Fibroblast of lung (primary cell): ENCODE data around the gene KL. TPM values are rescaled to one million over a fixed set of nuclear protein-coding genes. Genes with fewer than 3 reads are reported as not detected.

Source experiments
- DNase-seq, 2 donors: peaks; one replicate each; pipeline versions ENCODE4 v3.0.0 to v3.0.0-alpha.2; 2010; ENCODE audit warnings: low read depth in 2 of 2
- H2AFZ ChIP-seq: 2 replicates; pipeline ENCODE4 v1.5.1; 2012; ENCODE audit warnings: low read length, control low read depth, inconsistent platforms
- H3K27ac ChIP-seq: 2 replicates; pipeline ENCODE4 v1.5.1; 2011; ENCODE audit warnings: low read length, control low read depth; ENCODE audit not compliant: insufficient read depth
- H3K27me3 ChIP-seq: 2 replicates; pipeline ENCODE4 v1.5.1; 2011; ENCODE audit warnings: mild to moderate bottlenecking, low read length; ENCODE audit not compliant: control insufficient read depth, insufficient read depth
- H3K36me3 ChIP-seq: 2 replicates; pipeline ENCODE4 v1.5.1; 2011; ENCODE audit warnings: low read length; ENCODE audit not compliant: control insufficient read depth, insufficient read depth
- H3K4me1 ChIP-seq: 2 replicates; pipeline ENCODE4 v1.5.1; 2011; ENCODE audit warnings: low read length; ENCODE audit not compliant: control insufficient read depth, insufficient read depth; ENCODE audit errors: extremely low read depth
- H3K4me2 ChIP-seq: 2 replicates; pipeline ENCODE4 v1.5.1; 2011; ENCODE audit warnings: low read length, control low read depth; ENCODE audit not compliant: insufficient read depth; ENCODE audit errors: extremely low read depth
- H3K4me3 ChIP-seq, 4 experiments: fragments of 200-600 bp in 1 of 4; sonication (generic) in 1 of 4; replicated peaks in 1 of 4; 2 replicates each; pipeline ENCODE4 v1.5.1; 2011 to 2016; ENCODE audit warnings: low read length in 4 of 4, low read depth in 3 of 4, mild to moderate bottlenecking in 3 of 4, control low read depth in 2 of 4, inconsistent platforms in 1 of 4, mixed read lengths in 1 of 4; ENCODE audit not compliant: insufficient read depth in 1 of 4; ENCODE audit errors: control extremely low read depth in 1 of 4
- H3K79me2 ChIP-seq: 2 replicates; pipeline ENCODE4 v1.5.1; 2012; ENCODE audit warnings: mild to moderate bottlenecking, low read length, inconsistent platforms; ENCODE audit not compliant: control insufficient read depth, insufficient read depth
- H3K9ac ChIP-seq: 2 replicates; pipeline ENCODE4 v1.5.1; 2011; ENCODE audit warnings: mild to moderate bottlenecking, low read length, control low read depth; ENCODE audit not compliant: insufficient read depth
- H3K9me3 ChIP-seq: 2 replicates; pipeline ENCODE4 v1.5.1; 2012; ENCODE audit warnings: low read depth, low read length; ENCODE audit not compliant: control insufficient read depth, insufficient read depth
- H4K20me1 ChIP-seq: 2 replicates; pipeline ENCODE4 v1.5.1; 2011; ENCODE audit warnings: low read length; ENCODE audit not compliant: control insufficient read depth, insufficient read depth; ENCODE audit errors: extremely low read depth
- EZH2 ChIP-seq: IDR thresholded peaks from 2 replicates; pipeline ENCODE4 v1.5.1; 2012; ENCODE audit warnings: low read length, control low read depth, mild to moderate bottlenecking; ENCODE audit errors: missing control alignments
- polyA plus RNA-seq, 2 donors: library from polyadenylated mRNA; depleted of rRNA in 1 of 2; stranded (reverse) in 1 of 2; unstranded in 1 of 2; fragments of >200 nt; gene quantifications; 2 replicates each; pipeline ENCODE4 v1.2.1, GENCODE V29; 2011 to 2012; ENCODE audit warnings: missing spikeins in 1 of 2
- total RNA-seq: library from RNA; depleted of rRNA; stranded (reverse); fragments of >200 nt; gene quantifications from 2 replicates; pipeline ENCODE4 v1.2.1, GENCODE V29; 2014
- TF ChIP-seq, protein P1 (sequence below), 2 donors: IDR thresholded peaks in 1 of 2; conservative IDR thresholded peaks in 1 of 2; 1 replicate in 1 of 2; 2 replicates in 1 of 2; pipeline ENCODE4 v1.5.1; 2011 to 2012; ENCODE audit warnings: low read length in 2 of 2, control low read depth in 1 of 2, inconsistent platforms in 1 of 2, low read depth in 1 of 2, mild to moderate bottlenecking in 1 of 2

KL gene
- total and polyA plus RNA-seq, 2 donors (not counting 1 experiment from before 2014, with no cell fraction given) = 0.17 TPM; not detected in 1

DNA sequence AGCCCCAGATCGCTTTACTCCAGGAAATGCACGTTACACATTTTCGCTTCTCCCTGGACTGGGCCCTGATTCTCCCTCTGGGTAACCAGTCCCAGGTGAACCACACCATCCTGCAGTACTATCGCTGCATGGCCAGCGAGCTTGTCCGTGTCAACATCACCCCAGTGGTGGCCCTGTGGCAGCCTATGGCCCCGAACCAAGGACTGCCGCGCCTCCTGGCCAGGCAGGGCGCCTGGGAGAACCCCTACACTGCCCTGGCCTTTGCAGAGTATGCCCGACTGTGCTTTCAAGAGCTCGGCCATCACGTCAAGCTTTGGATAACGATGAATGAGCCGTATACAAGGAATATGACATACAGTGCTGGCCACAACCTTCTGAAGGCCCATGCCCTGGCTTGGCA is 44.6 kb downstream of the KL start:
- Histone ChIP-seq H3K79me2 (no peaks in the 10 kb centered on the region), H3K9me3 (no peaks in the 10 kb centered on the region), H3K36me3 (no peaks in the 10 kb centered on the region), H2AFZ (no peak overlapping the region), H3K4me1 (no peaks in the 10 kb centered on the region), H3K9ac (no peak overlapping the region), H4K20me1 (no peaks in the 10 kb centered on the region), H3K27me3 (no peaks in the 10 kb centered on the region), H3K4me2 (no peak overlapping the region), H3K4me3 (no peak overlapping the region), H3K27ac (no peak overlapping the region)
- no peak for TF ChIP-seq EZH2
- DNase-seq = no peak

DNA sequence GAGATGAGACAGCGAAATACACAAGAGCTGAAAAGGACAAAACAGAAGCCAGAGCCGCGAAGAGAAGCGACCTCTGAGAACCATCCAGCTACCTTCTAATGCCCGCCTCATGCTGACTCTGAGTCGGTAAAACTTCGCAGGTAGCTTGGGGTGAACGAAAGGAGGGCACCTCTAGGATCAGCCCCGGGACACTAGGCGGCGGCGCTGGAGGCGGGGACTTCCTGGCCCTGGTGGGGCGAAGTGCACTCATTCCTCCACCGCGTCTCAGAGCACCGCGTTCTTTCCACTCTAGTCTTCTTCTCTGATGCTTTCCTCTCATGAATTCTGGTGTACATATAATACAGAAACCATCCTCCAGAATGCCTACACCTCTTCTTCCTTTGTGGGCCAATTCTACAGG is 50.1 kb downstream of the KL start:
- no peaks in the 10 kb centered on the region for H3K9me3 ChIP-seq
- no peaks in the 10 kb centered on the region for H3K79me2 ChIP-seq
- no peak overlapping the region for H3K4me2 ChIP-seq
- no peaks in the 10 kb centered on the region for H4K20me1 ChIP-seq
- no peaks in the 10 kb centered on the region for H3K36me3 ChIP-seq
- TF ChIP-seq, protein P1, sequence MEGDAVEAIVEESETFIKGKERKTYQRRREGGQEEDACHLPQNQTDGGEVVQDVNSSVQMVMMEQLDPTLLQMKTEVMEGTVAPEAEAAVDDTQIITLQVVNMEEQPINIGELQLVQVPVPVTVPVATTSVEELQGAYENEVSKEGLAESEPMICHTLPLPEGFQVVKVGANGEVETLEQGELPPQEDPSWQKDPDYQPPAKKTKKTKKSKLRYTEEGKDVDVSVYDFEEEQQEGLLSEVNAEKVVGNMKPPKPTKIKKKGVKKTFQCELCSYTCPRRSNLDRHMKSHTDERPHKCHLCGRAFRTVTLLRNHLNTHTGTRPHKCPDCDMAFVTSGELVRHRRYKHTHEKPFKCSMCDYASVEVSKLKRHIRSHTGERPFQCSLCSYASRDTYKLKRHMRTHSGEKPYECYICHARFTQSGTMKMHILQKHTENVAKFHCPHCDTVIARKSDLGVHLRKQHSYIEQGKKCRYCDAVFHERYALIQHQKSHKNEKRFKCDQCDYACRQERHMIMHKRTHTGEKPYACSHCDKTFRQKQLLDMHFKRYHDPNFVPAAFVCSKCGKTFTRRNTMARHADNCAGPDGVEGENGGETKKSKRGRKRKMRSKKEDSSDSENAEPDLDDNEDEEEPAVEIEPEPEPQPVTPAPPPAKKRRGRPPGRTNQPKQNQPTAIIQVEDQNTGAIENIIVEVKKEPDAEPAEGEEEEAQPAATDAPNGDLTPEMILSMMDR (conservative IDR thresholded peaks at IDR 0.05 in 1 of 2, IDR thresholded peaks at IDR 0.05 in 1 of 2; ENCODE audit: low read depth in 1 of 2, low read length in 2 of 2) = no peak
- no peak for TF ChIP-seq EZH2
- no peak for DNase-seq
- H3K27ac ChIP-seq = no peak overlapping the region
- H3K4me1 ChIP-seq = no peaks in the 10 kb centered on the region
- no peaks in the 10 kb centered on the region for H3K27me3 ChIP-seq
- no peak overlapping the region for H3K4me3 ChIP-seq
- no peak overlapping the region for H2AFZ ChIP-seq
- H3K9ac ChIP-seq = no peak overlapping the region

DNA sequence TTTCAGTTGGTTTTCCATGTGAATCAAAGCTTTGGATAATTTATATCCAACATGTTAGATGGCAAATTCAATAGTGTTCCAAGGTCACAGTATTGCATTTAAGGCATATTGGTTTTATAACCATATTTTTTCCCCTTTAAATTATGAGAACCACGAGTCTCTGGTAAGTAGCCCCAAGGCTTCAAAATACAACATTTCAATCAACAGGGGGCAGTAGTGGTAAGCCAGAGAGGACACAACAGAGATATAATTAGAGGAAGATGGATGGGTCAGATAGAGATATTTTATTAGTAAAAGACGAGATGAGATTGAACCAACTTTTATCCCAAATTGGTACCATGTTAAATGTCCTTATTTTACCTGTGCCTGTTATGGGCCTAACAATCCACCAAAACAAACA is 53.1 kb downstream of the KL start:
- DNase-seq = peak in 1 of 2 donors; percentile 28
- H2AFZ ChIP-seq = no peak overlapping the region
- no peaks in the 10 kb centered on the region for H3K79me2 ChIP-seq
- H3K4me3 ChIP-seq = no peak overlapping the region
- H3K27ac ChIP-seq = no peak overlapping the region
- no peaks in the 10 kb centered on the region for H3K36me3 ChIP-seq
- H3K27me3 ChIP-seq = no peaks in the 10 kb centered on the region
- H3K4me1 ChIP-seq = no peaks in the 10 kb centered on the region
- H4K20me1 ChIP-seq = no peaks in the 10 kb centered on the region
- H3K9ac ChIP-seq = no peak overlapping the region
- H3K4me2 ChIP-seq = no peak overlapping the region
- H3K9me3 ChIP-seq = no peaks in the 10 kb centered on the region
- TF ChIP-seq EZH2 = no peak
- TF ChIP-seq, protein P1 (conservative IDR thresholded peaks at IDR 0.05 in 1 of 2, IDR thresholded peaks at IDR 0.05 in 1 of 2; ENCODE audit: low read depth in 1 of 2, low read length in 2 of 2) = peak in 1 of 2 donors; percentile 34
